ENCODE data around the gene LSG1. TPM values are rescaled to one million over a fixed set of nuclear protein-coding genes. Genes with fewer than 3 reads are reported as not detected.

Gene LSG1
- total RNA-seq, 1 experiment from 2014 or later = 45.8 TPM

DNA sequence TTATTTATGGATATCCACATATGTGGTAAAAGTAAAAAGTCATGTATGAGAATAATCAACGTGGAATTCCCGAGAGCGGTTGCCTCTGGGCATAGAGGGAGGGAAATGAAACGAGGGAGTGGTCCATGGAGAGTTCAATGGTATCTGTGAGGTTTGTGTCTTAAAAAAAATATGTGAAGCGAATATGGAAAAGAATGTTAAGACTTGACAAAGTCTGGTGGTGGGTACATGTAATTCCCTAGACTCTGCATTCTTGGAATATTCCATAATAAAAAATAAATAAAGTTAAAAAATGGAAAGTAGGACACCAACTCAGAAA lies 42.1 kb upstream of the LSG1 start (continued):
- TF ChIP-seq, protein P1, sequence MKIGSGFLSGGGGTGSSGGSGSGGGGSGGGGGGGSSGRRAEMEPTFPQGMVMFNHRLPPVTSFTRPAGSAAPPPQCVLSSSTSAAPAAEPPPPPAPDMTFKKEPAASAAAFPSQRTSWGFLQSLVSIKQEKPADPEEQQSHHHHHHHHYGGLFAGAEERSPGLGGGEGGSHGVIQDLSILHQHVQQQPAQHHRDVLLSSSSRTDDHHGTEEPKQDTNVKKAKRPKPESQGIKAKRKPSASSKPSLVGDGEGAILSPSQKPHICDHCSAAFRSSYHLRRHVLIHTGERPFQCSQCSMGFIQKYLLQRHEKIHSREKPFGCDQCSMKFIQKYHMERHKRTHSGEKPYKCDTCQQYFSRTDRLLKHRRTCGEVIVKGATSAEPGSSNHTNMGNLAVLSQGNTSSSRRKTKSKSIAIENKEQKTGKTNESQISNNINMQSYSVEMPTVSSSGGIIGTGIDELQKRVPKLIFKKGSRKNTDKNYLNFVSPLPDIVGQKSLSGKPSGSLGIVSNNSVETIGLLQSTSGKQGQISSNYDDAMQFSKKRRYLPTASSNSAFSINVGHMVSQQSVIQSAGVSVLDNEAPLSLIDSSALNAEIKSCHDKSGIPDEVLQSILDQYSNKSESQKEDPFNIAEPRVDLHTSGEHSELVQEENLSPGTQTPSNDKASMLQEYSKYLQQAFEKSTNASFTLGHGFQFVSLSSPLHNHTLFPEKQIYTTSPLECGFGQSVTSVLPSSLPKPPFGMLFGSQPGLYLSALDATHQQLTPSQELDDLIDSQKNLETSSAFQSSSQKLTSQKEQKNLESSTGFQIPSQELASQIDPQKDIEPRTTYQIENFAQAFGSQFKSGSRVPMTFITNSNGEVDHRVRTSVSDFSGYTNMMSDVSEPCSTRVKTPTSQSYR (CRISPR knock-in tag; IDR thresholded peaks at IDR 0.05) = no peak
- TF ChIP-seq TP53 (CRISPR knock-in tag; IDR thresholded peaks at IDR 0.05) = no peak
- TF ChIP-seq ZNF396 (CRISPR knock-in tag; IDR thresholded peaks at IDR 0.05; ENCODE audit: borderline replicate concordance) = no peak
- no peak for TF ChIP-seq TCF7 (CRISPR knock-in tag; IDR thresholded peaks at IDR 0.05; ENCODE audit: low read depth)

DNA sequence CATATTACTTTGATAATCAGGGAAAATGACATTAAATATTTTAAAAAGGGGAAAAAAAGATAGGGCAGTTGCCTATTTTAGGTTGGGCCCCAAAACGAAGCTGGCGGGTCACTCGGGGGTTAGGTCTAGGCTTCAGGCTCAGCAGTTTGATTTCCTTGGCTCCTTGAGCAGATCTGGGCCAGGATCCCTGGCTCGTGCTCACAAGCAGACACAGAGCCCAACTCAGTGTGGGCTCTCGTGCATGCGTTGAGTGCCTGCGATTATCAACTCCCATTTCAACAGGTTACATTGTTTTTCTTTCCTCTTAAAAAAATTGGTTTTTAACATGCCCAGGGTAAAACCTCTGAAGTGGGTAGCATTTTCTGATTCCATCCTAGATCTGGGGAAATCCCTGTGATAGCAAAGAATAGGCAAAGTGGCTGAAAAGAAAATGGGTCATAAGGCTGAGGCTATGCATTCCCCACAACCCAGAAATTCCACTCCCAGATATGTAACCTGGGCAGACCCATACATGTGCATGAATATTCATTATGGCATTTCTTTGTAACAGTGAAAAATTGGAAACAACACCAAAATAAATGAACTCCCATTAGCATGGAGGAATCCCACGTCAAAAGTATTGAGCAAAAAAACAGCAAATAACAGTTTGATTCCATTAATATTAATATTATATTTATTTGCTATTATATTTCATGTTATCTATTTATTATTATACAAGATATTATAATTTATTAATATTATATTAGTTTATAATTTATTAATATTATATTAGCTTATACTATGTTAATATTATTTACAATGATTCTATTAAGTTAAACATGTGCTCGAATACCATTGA lies 41.5 kb upstream of the LSG1 start:
- H3K27me3 Mint-ChIP-seq (ENCODE audit: low read depth) = no peaks in the 10 kb centered on the region
- POLR2A ChIA-PET = no interaction called here

DNA sequence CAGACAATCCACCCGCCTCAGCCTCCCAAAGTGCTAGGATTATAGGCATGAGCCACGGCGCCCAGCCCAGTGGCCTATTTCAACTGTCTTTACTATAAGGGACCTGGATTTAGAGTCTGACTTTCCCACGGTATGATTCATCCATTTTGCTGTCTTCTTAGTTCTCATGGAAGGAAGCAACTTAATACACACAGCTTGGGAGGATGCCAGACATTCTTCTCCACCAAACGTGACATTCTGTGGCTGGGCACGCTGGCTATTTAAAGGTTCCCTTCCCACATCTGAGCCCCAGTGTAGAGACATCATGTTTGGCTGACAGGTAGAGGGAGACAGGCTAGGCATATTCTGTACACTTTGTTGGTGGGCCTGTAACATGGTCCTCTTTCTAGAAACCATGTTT lies 39.9 kb upstream of the LSG1 start:
- DNase-seq (ENCODE audit: low spot score) = no peak
- ATAC-seq = no peak
- peaks cover 3% of the 10 kb centered on the region for H3K4me1 Mint-ChIP-seq

More for the DNA sequence above, 41.5 kb upstream of the LSG1 start:
- no peak for DNase-seq (ENCODE audit: low spot score)
- no peak overlapping the region for H3K4me3 Mint-ChIP-seq
- H3K9me3 Mint-ChIP-seq = no peaks in the 10 kb centered on the region
- ATAC-seq = no peak
- H3K4me1 Mint-ChIP-seq = no peaks in the 10 kb centered on the region
- TF ChIP-seq MYBL2 (CRISPR knock-in tag; IDR thresholded peaks at IDR 0.05) (no peak), CBFB (CRISPR knock-in tag; IDR thresholded peaks at IDR 0.05; ENCODE audit: low read depth) (no peak), HMGA2 (CRISPR knock-in tag; IDR thresholded peaks at IDR 0.05) (peak; percentile 92; the same call in 1 of the 2 replicates), ZNF263 (CRISPR knock-in tag; IDR thresholded peaks at IDR 0.05; ENCODE audit: low read depth) (no peak)
- TF ChIP-seq, protein P2, sequence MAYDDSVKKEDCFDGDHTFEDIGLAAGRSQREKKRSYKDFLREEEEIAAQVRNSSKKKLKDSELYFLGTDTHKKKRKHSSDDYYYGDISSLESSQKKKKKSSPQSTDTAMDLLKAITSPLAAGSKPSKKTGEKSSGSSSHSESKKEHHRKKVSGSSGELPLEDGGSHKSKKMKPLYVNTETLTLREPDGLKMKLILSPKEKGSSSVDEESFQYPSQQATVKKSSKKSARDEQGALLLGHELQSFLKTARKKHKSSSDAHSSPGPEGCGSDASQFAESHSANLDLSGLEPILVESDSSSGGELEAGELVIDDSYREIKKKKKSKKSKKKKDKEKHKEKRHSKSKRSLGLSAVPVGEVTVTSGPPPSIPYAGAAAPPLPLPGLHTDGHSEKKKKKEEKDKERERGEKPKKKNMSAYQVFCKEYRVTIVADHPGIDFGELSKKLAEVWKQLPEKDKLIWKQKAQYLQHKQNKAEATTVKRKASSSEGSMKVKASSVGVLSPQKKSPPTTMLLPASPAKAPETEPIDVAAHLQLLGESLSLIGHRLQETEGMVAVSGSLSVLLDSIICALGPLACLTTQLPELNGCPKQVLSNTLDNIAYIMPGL (CRISPR knock-in tag; IDR thresholded peaks at IDR 0.05) = no peak
- CTCF ChIA-PET = no interaction called here
- no peak overlapping the region for H3K27ac Mint-ChIP-seq
- no peaks in the 10 kb centered on the region for H3K36me3 Mint-ChIP-seq

More for the DNA sequence above, 39.9 kb upstream of the LSG1 start:
- TF ChIP-seq RELA (CRISPR knock-in tag; IDR thresholded peaks at IDR 0.05; ENCODE audit: borderline replicate concordance) (no peak), NR2C2 (CRISPR knock-in tag; IDR thresholded peaks at IDR 0.05) (no peak), JAZF1 (CRISPR knock-in tag; IDR thresholded peaks at IDR 0.05) (no peak), TEAD4 (CRISPR knock-in tag; IDR thresholded peaks at IDR 0.05) (no peak), CREB1 (CRISPR knock-in tag; IDR thresholded peaks at IDR 0.05) (no peak), JUN (CRISPR knock-in tag; IDR thresholded peaks at IDR 0.05) (no peak), ZNF121 (CRISPR knock-in tag; IDR thresholded peaks at IDR 0.05) (no peak), OVOL2 (CRISPR knock-in tag; IDR thresholded peaks at IDR 0.05; ENCODE audit: borderline replicate concordance) (no peak)
- TF ChIP-seq, protein P3, sequence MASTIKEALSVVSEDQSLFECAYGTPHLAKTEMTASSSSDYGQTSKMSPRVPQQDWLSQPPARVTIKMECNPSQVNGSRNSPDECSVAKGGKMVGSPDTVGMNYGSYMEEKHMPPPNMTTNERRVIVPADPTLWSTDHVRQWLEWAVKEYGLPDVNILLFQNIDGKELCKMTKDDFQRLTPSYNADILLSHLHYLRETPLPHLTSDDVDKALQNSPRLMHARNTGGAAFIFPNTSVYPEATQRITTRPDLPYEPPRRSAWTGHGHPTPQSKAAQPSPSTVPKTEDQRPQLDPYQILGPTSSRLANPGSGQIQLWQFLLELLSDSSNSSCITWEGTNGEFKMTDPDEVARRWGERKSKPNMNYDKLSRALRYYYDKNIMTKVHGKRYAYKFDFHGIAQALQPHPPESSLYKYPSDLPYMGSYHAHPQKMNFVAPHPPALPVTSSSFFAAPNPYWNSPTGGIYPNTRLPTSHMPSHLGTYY (CRISPR knock-in tag; IDR thresholded peaks at IDR 0.05) = no peak
- TF ChIP-seq, protein P4, sequence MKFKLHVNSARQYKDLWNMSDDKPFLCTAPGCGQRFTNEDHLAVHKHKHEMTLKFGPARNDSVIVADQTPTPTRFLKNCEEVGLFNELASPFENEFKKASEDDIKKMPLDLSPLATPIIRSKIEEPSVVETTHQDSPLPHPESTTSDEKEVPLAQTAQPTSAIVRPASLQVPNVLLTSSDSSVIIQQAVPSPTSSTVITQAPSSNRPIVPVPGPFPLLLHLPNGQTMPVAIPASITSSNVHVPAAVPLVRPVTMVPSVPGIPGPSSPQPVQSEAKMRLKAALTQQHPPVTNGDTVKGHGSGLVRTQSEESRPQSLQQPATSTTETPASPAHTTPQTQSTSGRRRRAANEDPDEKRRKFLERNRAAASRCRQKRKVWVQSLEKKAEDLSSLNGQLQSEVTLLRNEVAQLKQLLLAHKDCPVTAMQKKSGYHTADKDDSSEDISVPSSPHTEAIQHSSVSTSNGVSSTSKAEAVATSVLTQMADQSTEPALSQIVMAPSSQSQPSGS (CRISPR knock-in tag; IDR thresholded peaks at IDR 0.05; ENCODE audit: borderline replicate concordance, low read depth) = no peak
- ChIA-PET CTCF (no interaction called here), POLR2A (no interaction called here)
- H3K27ac Mint-ChIP-seq = no peak overlapping the region
- H3K9me3 Mint-ChIP-seq = peaks cover 4% of the 10 kb centered on the region; the same call in 1 of the 2 replicates
- no peaks in the 10 kb centered on the region for H3K36me3 Mint-ChIP-seq
- no peak overlapping the region for H3K4me3 Mint-ChIP-seq
- H3K27me3 Mint-ChIP-seq (ENCODE audit: low read depth) = no peaks in the 10 kb centered on the region
